GM12872 (cell line): ENCODE measurements around the gene BMP8A.

Experiments
- CTCF ChIP-seq: IDR thresholded peaks from 3 replicates; pipeline ENCODE4 v1.5.1; 2011; ENCODE audit warnings: low read depth, mild to moderate bottlenecking, low read length, moderate library complexity; ENCODE audit not compliant: insufficient read depth

BMP8A gene

GRCh38 chr1:39491146-39491921 lies at the start of gene BMP8A:
BMP8A (plus strand) TSS chr1:39491636; CDS start chr1:39491992, 356 bp downstream.
- no peak for TF ChIP-seq CTCF

- TF ChIP-seq CTCF, result no peak
Measured at GRCh38 chr1:39441797-39442196, 49.6 kb upstream of the BMP8A start.

- no peak for TF ChIP-seq CTCF
Measured at GRCh38 chr1:39445573-39445972, 45.9 kb upstream of the BMP8A start.

GRCh38 chr1:39446986-39447567 lies 44.4 kb upstream of the BMP8A start:
- no peak for TF ChIP-seq CTCF

- TF ChIP-seq CTCF, result no peak
Measured at GRCh38 chr1:39450956-39451606, 40.4 kb upstream of the BMP8A start.

- TF ChIP-seq CTCF, result no peak
Measured at GRCh38 chr1:39452081-39452480, 39.4 kb upstream of the BMP8A start.

GRCh38 chr1:39452540-39452939 lies 38.9 kb upstream of the BMP8A start:
- TF ChIP-seq CTCF, result no peak
